ENCODE data around the gene APOE.
"Not testable (repeated sequence)": the region's sequence is repeated elsewhere in the genome, so short reads cannot be mapped to it uniquely, and the experiment has no call there.

- TF ChIP-seq ZNF788 (CRISPR knock-in tag; IDR thresholded peaks at IDR 0.05; ENCODE audit: borderline replicate concordance) (peak; percentile 44; the same call in 1 of the 2 replicates), ATF7 (IDR thresholded peaks at IDR 0.05) (peak; percentile 64)
- TF ChIP-seq CTCF (CRISPR knock-in tag; IDR thresholded peaks at IDR 0.05); ATF7 (CRISPR knock-in tag; IDR thresholded peaks at IDR 0.05); ZNF629 (CRISPR knock-in tag; conservative IDR thresholded peaks at IDR 0.05): not testable (repeated sequence)
These were observed 9.0 kb downstream of the APOE start, which contains the start of gene APOC1 for GRCh38 chr19:44914433-44915206.

Data from HepG2 (cell line).